ENCODE measurements around the gene HLA-DQA1.
"Not testable (repeated sequence)": the region's sequence is repeated elsewhere in the genome, so short reads cannot be mapped to it uniquely, and the experiment has no call there.

Gene HLA-DQA1

DNA sequence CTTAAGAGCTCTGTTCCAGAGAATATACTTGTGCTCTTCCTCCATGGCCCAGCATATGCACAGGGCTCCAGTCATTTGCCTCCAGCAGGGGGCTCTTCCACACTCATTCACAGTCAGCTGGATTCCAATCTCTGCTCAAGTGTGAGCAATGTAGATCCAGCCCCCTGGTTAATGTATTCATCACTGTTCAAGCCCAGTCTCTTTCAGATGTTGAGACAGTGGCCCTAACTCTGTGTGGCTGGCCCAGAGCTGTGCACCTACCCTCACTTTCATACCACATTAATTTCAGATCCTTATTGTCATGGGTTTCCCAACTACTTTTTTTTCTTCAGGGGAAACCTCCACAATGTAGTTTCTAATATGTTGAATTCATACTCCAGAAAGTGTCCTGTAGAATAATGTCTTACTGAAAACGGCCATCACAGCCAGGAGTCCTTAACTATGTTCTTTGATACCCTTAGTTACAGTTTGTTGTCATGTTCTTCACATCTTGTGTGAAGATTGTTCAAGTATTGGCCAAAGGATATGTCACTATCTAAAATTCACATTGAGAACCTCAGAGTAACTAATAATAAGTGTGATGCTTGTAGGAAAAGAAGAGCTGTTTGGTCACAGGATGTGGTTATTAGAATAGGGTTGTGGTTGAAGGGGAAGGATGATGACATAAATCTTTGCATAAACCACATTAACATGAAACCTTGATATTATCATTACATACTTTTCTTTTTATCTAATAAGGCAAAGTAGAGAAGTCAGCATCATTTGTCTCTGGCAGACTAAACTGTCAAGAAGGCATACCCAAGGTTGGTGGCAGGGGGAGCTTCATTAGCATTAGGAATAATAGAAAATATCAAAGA lies 14.4 kb upstream of the HLA-DQA1 start:
- no peak for DNase-seq (ENCODE audit: low read depth)

DNA sequence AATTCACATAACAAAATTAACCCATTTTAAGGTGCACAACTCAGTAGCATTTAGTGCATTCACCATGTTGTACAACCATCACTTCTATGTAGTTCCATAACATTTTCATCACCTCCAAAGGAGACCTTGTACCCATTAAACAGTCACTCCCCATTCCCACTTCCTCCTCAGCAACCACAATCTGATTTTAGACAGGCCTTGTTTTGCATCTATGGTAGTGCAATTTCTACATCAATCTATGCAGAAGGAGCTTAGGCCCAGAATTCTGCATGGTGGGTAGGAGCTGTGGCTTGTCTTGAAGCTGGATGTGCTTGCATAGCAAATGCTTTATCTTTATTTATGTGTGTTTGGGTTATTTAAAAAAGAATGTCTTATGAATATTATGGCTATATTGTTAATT lies 13.5 kb upstream of the HLA-DQA1 start:
- no peak for DNase-seq (ENCODE audit: low read depth)

DNA sequence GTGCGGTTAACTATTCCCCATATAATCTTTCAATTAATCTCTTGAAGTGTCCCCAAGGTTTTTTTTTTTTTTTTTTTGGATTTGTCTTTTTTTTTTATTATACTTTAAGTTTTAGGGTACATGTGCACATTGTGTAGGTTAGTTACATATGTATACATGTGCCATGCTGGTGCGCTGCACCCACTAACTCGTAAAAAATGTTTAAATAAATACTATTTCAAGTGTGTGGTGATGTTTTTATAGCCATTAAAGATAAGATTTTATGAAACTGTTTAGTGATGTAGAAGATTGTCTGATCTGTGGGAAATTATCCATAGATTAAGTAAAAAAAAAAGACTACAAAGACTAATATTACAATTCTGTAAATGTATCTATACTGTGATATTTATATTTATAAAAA lies 12.6 kb upstream of the HLA-DQA1 start:
- no peak for DNase-seq (ENCODE audit: low read depth)

DNA sequence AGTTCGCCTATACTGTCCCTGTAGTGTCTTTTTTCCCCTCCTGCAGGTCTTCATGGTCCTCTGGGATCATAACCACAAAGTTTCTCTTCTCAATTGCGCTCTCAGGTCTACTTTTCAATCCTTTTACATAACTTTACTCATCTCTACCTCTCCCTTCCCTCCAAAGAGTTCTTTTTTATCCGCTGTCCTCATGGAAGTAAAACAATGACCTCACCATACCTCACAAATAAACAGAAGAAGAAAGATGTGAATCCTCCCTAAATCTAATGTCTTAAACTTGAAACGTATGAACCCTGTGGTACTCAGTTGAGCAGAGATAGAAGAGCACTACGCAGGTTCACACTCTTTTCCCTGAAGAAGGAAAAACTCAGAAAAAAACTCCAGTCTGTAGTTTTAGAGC lies 12.1 kb upstream of the HLA-DQA1 start:
- DNase-seq (ENCODE audit: low read depth), result no peak

DNA sequence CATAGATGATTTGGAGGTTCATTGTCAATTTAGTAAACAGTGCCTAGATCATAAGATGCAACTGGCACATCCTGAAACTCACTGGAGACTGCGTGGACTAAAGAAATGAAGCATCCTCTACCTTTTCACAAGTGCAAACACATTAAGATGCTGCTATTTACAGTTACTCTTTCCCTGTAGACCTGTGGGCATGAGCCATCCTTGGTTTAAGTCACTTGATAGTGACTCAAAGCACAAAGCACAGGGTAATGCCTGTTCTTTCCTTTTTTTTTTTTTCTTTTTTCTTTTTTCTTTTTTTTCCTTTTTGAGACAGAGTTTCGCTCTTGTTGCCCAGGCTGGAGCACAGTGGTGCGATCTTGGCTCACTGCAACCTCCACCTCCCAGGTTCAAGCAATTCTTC lies 10.0 kb upstream of the HLA-DQA1 start:
- no peak for DNase-seq (ENCODE audit: low read depth)

DNA sequence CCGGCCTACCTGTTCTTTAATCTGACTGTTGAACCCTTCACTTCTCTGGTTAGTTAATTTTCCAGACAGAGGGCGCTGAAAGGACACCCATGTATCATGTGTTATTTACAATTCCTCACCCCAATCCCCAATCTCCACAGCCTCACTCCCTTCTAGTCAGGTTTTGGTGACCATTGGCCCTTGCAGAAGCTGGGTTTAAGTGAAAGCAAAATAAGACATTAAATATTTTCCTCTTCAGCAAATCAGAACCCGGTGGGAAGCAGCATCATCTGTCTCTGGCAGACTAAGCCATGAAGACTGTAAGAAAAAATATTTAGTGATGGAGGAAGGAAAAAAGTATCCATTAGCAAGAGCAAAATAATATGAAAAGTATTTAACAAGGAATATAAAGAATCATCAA lies 9.4 kb upstream of the HLA-DQA1 start:
- DNase-seq (ENCODE audit: low read depth), result no peak

DNA sequence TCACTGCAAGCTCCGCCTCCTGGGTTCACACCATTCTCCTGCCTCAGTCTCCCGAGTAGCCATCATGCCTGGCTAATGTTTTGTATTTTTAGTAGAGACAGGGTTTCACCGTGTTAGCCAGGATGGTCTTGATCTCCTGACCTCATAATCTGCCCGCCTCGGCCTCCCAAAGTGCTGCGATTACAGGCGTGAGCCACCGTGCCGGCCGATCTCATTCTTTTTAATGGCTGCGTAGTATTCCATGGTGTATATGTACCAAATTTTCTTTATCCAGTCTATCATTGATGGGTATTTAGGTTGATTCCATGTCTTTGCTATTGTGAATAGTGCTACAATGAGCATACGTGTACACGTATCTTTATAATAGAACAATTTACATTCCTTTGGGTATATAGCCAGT lies 7.4 kb upstream of the HLA-DQA1 start:
- not testable (repeated sequence) for DNase-seq (ENCODE audit: low read depth)

DNA sequence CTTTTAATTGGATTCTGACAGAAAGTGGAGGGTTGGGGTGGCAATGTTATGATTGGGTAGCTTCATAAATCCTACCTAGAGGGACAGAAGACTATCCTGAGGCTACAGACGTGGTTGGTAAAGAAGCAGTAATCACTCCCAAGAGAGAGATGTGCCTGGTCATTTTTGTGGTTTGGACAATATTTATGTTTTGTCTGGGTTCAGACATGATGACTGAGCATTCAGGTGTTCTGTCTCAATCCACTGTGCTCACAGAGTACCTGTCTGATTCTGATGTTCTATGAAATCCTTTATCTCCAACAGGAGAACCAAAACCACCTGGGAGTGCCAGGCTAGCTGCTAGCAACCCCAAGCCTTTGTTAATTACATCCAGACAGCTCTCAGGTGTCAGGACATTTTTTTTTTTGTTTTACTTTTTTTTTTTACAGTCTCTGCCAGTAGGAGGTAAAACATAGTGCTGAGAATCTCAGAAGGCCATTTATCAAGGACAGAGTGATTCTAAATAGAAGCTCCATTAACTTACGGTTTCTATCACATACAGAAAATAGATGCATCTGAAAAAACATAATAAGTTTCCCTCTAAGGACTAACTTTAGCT lies 1.6 kb upstream of the HLA-DQA1 start:
- DNase-seq (ENCODE audit: low read depth), result no peak

DNA sequence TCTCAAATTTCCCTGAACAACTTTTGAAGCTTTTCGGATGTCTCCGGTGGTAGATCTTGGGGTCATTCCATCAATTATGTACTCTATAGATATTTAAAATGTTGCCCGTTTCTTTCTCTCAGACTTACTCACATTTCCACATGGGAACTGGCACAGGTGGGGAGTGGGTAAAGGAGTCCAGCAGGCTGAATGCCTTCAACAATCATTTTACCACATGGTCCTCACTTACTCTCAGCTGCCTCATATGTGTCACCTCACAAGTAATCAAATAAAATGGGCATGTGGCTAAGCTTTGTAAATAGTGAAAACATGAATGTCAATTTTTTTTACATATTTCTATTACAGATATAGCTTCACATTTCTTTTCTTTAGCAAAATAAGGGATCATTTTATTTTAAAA lies 677 bp downstream of the HLA-DQA1 start:
- no peak for DNase-seq (ENCODE audit: low read depth)

DNA sequence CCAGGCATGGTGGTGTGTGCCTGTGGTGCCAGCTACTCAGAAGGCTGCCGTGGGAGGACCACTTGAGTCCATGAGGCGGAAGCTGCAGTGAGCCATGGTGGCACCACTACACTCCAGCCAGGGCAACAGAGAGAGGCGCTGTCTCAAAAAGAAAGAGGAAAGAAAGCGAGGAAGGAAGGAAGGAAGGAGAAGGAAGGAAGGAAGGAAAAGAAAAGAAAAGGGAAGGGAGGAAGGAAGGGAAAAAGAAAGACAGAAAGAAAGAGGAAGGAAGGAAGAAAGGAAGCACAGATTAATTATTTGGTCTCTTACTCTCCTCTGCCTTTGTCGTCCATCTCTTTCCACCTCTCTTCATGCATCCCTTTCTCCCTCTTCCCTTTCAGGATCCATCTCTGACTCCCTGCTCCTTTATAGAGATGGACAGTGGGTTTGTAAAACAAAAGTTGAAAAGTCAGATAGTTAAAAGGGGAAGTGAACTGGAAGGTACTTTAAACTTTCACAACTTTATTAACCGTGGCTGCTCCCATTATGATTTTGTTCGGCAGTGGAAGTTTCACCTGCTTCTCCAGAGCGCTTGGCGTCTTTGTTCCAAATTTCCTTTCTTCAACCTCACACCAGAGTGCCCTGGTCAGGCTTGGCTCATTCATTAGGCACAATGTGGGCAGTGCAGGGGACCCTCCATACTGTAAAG lies 1.5 kb downstream of the HLA-DQA1 start:
- DNase-seq (ENCODE audit: low read depth), result no peak

DNA sequence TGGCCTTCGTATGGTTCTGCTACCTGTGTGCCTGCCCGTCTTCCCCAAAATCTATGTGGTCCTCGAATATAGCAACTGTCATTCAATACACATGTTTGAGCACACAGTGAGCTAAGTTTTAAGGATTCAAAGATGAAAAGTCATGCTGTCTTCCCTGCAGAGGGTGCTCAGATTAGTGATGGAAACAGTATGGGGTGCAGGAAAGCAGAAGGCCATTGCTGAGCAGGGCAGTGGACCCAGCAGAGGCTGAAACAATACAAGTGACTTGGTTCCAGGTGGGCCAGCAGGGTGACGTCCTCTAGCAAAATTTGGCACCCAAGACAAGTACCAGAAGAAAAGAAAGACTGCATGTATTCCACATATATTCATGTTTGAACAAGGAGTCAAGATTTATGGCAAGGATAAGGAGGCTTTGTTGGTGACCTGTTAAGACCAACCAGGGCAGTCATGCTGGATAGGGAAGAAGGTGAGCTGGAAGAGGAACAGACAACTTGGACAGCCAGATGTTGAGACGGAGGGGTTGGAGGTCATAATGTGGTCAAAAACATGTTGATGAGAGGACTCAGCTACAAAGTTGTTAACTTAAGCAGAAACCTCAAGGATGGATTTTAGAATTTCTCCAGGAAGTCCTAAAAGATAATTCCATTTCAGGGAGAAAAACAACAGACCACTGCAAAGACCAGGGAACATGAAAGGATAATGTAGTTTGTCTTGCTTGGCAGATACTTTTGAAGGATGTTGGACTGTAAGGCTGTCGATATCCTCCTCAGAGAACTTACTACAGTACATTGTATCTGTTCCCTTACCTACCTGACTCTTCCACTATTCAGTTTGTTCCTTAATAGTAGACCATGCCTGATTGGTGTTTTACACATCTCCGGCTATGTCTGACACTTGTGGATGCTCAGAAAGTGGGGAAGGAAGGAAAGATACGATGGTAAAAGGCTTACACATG lies 2.5 kb downstream of the HLA-DQA1 start:
- no peak for DNase-seq (ENCODE audit: low read depth)

DNA sequence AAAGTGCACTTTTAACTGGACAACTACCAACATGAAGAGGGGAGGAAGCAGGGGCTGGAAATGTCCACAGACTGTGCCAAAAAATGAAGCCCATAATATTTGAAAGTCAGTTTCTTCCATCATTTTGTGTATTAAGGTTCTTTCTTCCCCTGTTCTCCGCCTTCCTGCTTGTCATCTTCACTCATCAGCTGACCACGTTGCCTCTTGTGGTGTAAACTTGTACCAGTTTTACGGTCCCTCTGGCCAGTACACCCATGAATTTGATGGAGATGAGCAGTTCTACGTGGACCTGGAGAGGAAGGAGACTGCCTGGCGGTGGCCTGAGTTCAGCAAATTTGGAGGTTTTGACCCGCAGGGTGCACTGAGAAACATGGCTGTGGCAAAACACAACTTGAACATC lies 3.9 kb downstream of the HLA-DQA1 start:
- no peak for DNase-seq (ENCODE audit: low read depth)

DNA sequence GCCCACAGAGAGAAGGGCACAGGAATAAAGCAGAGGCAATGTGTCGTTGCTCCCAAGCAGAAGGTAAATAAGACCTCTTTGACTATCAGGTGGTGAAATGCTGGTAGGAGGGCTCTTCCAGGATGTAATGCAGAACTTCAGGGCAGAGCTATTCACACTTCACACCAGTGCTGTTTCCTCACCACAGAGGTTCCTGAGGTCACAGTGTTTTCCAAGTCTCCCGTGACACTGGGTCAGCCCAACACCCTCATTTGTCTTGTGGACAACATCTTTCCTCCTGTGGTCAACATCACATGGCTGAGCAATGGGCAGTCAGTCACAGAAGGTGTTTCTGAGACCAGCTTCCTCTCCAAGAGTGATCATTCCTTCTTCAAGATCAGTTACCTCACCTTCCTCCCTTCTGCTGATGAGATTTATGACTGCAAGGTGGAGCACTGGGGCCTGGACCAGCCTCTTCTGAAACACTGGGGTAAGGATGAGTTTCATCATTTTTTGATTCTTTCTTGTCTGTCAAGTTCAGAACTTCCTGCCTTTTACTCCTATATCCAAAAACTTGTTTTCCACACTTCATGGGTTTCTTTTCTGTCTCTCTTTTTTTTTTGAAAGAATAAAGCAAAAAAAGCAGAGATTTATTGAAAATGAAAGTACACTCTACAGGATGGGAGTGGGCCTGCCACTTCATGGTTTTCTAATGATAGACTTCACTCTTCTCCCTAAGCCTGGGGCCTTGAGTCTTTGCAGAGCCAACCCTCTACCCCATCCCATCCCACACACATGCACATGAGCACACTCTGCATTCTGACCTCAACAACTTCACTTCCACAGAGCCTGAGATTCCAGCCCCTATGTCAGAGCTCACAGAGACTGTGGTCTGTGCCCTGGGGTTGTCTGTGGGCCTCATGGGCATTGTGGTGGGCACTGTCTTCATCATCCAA lies 4.8 kb downstream of the HLA-DQA1 start:
- DNase-seq (ENCODE audit: low read depth), result not testable (repeated sequence)

DNA sequence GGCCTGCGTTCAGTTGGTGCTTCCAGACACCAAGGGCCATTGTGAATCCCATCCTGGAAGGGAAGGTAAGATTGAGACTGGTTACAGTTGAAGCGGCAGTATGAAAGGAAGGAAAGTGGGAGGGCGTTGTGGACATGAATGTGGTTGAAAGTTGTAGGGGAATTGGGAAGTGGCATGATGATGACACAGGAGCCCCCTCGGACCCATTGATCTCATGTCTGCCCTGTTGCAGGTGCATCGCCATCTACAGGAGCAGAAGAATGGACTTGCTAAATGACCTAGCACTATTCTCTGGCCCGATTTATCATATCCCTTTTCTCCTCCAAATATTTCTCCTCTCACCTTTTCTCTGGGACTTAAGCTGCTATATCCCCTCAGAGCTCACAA lies 5.5 kb downstream of the HLA-DQA1 start:
- DNase-seq (ENCODE audit: low read depth), result no peak

DNA sequence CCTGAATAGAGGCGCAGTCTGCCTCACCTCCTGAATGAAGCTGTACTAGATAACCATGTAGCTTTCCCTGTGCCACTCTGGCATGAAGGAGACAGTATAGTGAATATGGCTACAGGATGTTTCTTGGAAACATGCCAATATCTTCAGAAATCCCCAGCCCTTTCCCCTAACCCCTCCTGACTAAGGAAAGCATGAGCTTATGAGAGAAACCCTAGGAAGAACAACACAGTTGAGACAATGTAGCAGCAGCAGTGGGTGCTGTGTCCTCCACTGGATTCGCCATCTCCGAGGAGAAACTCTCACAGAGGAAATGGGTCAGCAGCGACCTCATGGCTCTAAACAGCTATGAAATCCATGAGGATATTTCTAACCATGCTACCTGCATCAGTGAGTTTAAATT lies 6.7 kb downstream of the HLA-DQA1 start:
- DNase-seq (ENCODE audit: low read depth), result no peak

DNA sequence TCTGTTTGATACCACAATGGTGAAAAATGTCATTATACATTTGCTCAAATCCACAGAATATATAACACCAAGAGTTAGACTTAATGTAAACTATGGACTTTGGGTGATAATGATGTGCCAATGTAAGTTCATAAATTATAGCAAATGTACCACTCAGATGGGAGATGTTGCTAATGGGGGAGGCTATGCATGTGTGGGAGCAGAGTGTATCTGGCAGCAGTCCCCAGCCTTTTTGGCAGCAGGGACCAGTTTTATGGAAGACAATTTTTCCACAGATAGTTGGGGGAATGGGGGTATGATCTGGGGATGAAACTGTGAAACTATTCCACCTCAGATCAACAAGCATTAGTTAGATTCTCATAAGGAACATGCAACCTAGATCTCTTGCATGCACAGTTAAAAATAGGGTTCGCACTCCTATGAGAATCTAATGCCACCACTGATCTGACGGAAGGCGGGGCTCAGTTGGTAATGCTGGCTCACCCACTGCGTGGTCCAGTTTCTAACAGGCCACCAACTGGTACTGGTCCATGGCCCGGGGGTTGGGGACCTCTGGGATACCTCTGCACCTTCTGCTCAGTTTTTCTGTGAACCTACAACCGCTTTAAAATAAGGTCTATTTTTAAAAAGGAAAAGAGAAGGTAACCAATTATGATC lies 8.0 kb downstream of the HLA-DQA1 start:
- no peak for DNase-seq (ENCODE audit: low read depth)

DNA sequence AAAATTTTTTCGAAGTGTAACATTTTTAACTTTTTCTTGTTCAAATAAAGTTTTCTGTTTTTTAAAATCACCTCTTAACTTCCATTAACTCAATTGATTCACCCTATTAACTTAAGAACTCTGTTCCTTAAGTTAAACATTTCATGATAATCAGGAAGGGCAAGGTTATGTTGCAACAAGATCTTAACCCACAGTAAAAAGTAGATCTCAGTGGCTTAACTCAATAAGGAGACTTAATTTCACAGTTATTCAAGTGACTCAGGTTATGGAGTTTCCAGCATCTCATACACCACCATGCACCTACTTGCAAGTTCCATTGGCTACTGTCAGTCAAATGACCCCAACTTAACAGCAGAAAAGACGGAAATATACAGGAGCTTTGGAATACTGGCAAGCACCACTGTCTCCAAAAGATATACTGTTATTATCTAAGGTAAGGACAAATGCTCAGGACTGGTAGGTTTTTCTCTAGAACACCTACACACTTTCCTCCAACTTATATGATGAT lies 18.1 kb downstream of the HLA-DQA1 start:
- no peak for DNase-seq (ENCODE audit: low read depth)

DNA sequence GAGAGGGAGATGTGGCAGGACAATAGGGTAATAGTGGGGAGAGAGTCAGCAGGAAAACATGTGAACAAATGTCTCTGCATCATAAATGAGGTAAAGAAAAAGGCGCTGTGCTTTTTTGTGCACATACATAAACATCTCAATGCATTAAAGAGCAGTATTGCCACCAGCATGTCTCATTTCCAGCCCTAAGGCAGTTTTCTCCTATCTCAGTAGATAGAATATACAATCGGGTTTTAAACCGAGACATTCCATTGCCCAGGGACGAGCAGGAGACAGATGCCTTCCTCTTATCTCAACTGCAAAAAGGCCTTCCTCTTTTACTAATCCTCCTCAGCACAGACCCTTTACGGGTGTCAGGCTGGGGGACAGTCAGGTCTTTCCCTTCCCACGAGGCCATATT lies 20.1 kb downstream of the HLA-DQA1 start:
- DNase-seq (ENCODE audit: low read depth), result not testable (repeated sequence)

DNA sequence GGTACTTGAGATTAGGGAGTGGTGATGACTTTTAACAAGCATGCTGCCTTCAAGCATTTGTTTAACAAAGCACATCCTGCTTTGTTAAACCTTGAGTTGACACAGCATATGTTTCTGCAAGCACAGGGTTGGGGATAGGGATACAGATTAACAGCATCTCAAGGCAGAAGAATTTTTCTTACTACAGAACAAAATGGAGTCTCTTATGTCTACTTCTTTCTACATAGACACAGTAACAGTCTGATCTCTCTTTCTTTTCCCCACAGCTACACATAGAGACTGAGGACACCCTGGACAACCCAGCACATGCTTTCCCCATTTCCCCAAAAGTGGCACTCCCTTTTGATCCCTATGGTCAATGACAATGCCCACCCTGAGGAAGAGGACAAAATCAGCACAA lies 20.6 kb downstream of the HLA-DQA1 start:
- not testable (repeated sequence) for DNase-seq (ENCODE audit: low read depth)

DNA sequence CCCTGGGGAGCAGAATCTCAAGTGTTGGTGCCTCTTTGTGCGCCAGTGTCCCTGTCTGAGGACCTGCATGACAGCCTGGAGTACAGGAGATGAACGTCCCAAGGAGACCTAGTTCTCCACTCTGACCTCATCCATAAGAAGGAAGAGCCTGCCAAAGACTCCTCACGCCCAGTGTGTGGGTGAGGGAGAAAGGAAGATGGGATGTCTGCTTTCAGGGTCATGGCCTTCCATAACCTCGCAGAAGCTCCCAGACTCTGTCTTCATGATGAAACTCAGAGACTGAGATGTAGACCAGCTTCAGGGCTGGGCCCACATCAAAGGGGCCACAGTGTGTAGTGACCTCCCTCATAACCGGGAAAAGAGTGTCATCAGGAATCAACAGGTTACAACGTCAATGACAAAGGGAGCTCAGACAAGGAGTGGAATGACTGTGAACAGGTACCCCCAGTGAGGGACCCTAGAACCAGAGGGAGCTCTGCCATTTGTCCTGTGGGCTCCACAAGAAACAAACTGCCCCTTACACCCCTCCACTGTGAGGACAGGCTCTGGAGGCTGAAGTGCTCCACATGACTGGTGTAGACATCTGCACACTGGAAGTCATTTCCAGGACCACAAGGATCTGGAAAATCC lies 21.2 kb downstream of the HLA-DQA1 start:
- no peak for DNase-seq (ENCODE audit: low read depth)
